ENCODE data around the gene PSMD13.

Gene PSMD13

DNA sequence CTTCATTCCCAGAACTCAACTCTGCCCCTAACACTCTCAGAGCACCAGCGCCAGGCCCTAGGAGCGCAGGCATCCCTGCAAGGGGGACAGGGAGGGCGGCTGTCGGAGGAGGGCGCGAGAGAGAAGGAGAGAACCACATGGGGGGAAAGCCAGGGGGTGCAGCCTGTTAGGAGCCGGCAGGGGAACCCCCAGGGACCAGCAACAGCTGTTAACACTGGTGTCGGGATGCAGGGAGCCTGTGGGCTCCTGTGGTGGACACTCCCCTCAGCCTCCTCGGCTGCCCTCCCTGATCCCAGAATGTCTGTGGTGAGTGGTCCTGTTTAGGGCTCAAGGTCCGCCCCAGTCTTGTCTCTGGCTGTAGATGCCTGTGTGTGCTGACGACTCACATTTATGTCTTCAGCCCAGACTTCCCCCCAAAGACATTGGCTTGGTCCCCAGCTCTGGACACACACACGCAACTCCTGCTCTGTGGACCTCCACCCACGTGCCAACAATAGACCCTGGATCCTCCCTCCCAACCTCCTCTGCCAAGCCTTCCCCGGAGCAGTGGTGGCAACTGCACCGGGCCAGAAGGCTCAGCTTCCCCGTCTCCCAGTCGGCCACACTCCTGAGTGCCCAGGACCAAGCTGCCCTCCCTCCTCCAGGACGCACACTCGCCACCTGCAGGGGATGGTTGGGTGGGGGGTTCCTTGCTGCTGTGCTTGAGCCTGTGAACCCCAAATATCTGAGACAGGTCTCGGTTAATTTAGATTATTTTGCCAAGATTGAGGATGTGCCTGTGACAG, 63.4 kb downstream of the PSMD13 start:
- DNase-seq (ENCODE audit: low read depth) = no peak

All from HS-5 (cell line).